PC-3 (cell line): ENCODE data around the gene TELO2. TPM values are rescaled to one million over a fixed set of nuclear protein-coding genes. Genes with fewer than 3 reads are reported as not detected.

ENCODE experiments used
- ATAC-seq: fragments of 200-7000 bp; cut with Tn5 transposase; 2 replicates; pipeline ENCODE4 v1.9.1; 2020; ENCODE audit warnings: mild to moderate bottlenecking, moderate library complexity
- BruUV-seq: library from RNA; stranded (reverse); fragments of 400-500 nt; replicated peaks from 2 replicates; lab custom pipeline; 2021; lab: Mats Ljungman, UMichigan
- CTCF ChIA-PET: fragments of 300-600 bp; sonication (Branson Sonifier 250); formaldehyde crosslinking; loops from one replicate; lab custom pipeline; 2022; ENCODE audit warnings: antibody characterized with exemption; lab: Charles Lee
- POLR2A ChIA-PET: fragments of 300-600 bp; sonication (Branson Sonifier 250); formaldehyde crosslinking; loops from one replicate; lab custom pipeline; 2022; ENCODE audit warnings: antibody characterized with exemption; ENCODE audit not compliant: unreplicated experiment; lab: Charles Lee
- DNase-seq: peaks from one replicate; pipeline ENCODE4 v3.0.0-alpha.2; 2015
- H2AFZ ChIP-seq: fragments of 300-600 bp; sonication (generic); 2 replicates; pipeline ENCODE4 v1.6.0; 2016; ENCODE audit warnings: antibody characterized with exemption, low read length
- H3F3A ChIP-seq: fragments of 300-600 bp; sonication (generic); one replicate; pipeline ENCODE4 v1.6.0; 2017; ENCODE audit warnings: antibody characterized with exemption, low read length, control low read depth, mild to moderate bottlenecking; ENCODE audit not compliant: unreplicated experiment
- H3K27ac ChIP-seq: fragments of 300-600 bp; sonication (generic); 2 replicates; pipeline ENCODE4 v1.5.1; 2016; ENCODE audit warnings: mild to moderate bottlenecking, low read length
- H3K27me3 ChIP-seq: fragments of 300-600 bp; sonication (generic); 2 replicates; pipeline ENCODE4 v1.6.1; 2016; ENCODE audit warnings: low read length, mixed read lengths
- H3K36me3 ChIP-seq: fragments of 300-600 bp; sonication (generic); 2 replicates; pipeline ENCODE4 v1.6.1; 2016; ENCODE audit warnings: low read depth, mixed run types, low read length, mixed read lengths
- H3K4me1 ChIP-seq: fragments of 300-600 bp; sonication (generic); 2 replicates; pipeline ENCODE4 v1.5.1; 2016; ENCODE audit warnings: low read length; ENCODE audit not compliant: insufficient read depth
- H3K4me2 ChIP-seq: fragments of 300-600 bp; sonication (generic); 2 replicates; pipeline ENCODE4 v1.6.0; 2016; ENCODE audit warnings: low read length
- H3K4me3 ChIP-seq: fragments of 300-600 bp; sonication (generic); 2 replicates; pipeline ENCODE4 v1.5.1; 2016; ENCODE audit warnings: mild to moderate bottlenecking, low read length, mixed read lengths
- H3K79me2 ChIP-seq: fragments of 300-600 bp; sonication (generic); 2 replicates; pipeline ENCODE4 v1.6.1; 2017; ENCODE audit warnings: low read length, mixed read lengths
- H3K9ac ChIP-seq: fragments of 300-600 bp; sonication (generic); 2 replicates; pipeline ENCODE4 v1.6.0; 2016; ENCODE audit warnings: mild to moderate bottlenecking, low read length
- H3K9me2 ChIP-seq: fragments of 300-600 bp; sonication (generic); replicated peaks from 2 replicates; pipeline ENCODE4 v1.6.1; 2016; ENCODE audit warnings: mixed run types, low read length, mixed read lengths
- H3K9me3 ChIP-seq: fragments of 300-600 bp; sonication (generic); 2 replicates; pipeline ENCODE4 v1.6.1; 2016; ENCODE audit warnings: low read length, mixed read lengths
- H4K20me1 ChIP-seq: fragments of 300-600 bp; sonication (generic); 2 replicates; pipeline ENCODE4 v1.6.1; 2016; ENCODE audit warnings: low read length, mixed read lengths
- CTCF ChIP-seq: fragments of 300-600 bp; sonication (generic); conservative IDR thresholded peaks from 2 replicates; pipeline ENCODE4 v1.5.1; 2017; ENCODE audit warnings: antibody characterized with exemption, low read depth, mild to moderate bottlenecking, low read length
- EZH2 ChIP-seq: fragments of 300-600 bp; sonication (generic); IDR thresholded peaks from one replicate; pipeline ENCODE4 v1.6.1; 2017; ENCODE audit warnings: antibody characterized with exemption, mild to moderate bottlenecking, low read length; ENCODE audit not compliant: unreplicated experiment
- EZH2phosphoT487 ChIP-seq: fragments of 300-600 bp; sonication (generic); IDR thresholded peaks from 2 replicates; pipeline ENCODE4 v1.6.1; 2018; ENCODE audit warnings: mild to moderate bottlenecking, antibody characterized with exemption, low read length, borderline replicate concordance
- intact Hi-C: fragments of 100-400 bp; cut with micrococcal nuclease; formaldehyde crosslinking; loops from 2 replicates; pipeline ENCODE4 v1.9.0; 2023
- total RNA-seq: library from RNA; depleted of rRNA; stranded (reverse); fragments of >200 nt; gene quantifications from 2 replicates; pipeline ENCODE4 v1.2.3, GENCODE V29; 2014

Gene TELO2
- total RNA-seq, 1 experiment from 2014 or later: 37.8 TPM

DNA sequence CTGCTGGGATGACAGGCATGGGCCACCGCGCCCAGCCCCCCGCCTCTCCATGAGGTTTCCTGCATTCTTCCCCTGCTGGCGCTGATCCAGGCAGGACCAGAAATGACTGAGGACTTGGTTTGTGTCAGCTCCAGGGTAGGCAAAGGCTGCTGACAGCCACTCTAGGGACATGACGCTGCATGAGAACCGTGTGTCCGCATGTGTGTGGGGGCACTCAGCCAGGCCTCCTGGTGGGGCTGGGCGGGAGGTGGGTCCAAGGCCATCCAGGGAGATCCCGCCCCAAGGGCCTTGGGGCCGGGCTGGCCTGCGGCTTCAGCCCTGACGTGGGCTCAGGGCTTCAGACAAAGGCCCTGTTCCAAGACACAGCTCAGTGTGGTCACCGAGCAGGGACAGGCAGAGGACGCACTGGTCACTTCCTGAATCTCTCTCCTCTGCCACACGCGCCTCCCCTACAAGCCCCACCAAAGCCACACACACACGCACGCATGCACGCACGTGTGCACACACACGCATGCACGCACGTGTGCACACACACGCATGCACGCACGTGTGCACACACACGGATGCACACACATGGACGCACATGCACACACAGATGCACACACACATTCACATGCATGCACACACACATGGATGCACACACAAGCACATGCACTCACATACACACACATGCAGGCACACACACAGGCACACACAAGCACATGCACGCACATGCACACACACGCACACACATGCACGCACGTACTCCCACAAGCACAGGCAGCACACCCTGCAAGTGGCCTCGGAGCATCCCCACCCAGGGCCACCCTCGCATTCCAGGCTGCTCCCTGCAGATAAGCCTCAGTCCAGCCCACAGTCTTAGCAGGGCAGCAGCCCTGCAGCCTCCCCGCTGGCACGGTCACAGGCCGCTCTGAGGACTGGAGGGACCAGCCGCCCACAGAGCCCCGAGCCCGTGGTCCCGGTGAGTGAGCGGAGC, 35.0 kb downstream of the TELO2 start:
- H3K9me3 ChIP-seq: no peaks in the 10 kb centered on the region
- no peaks in the 10 kb centered on the region for H4K20me1 ChIP-seq
- no peaks in the 10 kb centered on the region for H3K27me3 ChIP-seq
- no peaks in the 10 kb centered on the region for H3K9me2 ChIP-seq
- no peak overlapping the region for H3K27ac ChIP-seq
- DNase-seq: no peak
- TF ChIP-seq EZH2 (no peak), CTCF (no peak), EZH2phosphoT487 (no peak)
- H3K79me2 ChIP-seq: no peaks in the 10 kb centered on the region
- no peaks in the 10 kb centered on the region for H3K36me3 ChIP-seq
- POLR2A ChIA-PET: no interaction called here
- H3K4me1 ChIP-seq: no peaks in the 10 kb centered on the region
- BruUV-seq: no TSS peak
- ATAC-seq: no peak
- H3F3A ChIP-seq: no peaks in the 10 kb centered on the region
- CTCF ChIA-PET: no interaction called here
- intact Hi-C loops: no loop called here
- H3K4me3 ChIP-seq: no peak overlapping the region
- no peak overlapping the region for H3K4me2 ChIP-seq
- H2AFZ ChIP-seq: no peak overlapping the region
- H3K9ac ChIP-seq: no peak overlapping the region

DNA sequence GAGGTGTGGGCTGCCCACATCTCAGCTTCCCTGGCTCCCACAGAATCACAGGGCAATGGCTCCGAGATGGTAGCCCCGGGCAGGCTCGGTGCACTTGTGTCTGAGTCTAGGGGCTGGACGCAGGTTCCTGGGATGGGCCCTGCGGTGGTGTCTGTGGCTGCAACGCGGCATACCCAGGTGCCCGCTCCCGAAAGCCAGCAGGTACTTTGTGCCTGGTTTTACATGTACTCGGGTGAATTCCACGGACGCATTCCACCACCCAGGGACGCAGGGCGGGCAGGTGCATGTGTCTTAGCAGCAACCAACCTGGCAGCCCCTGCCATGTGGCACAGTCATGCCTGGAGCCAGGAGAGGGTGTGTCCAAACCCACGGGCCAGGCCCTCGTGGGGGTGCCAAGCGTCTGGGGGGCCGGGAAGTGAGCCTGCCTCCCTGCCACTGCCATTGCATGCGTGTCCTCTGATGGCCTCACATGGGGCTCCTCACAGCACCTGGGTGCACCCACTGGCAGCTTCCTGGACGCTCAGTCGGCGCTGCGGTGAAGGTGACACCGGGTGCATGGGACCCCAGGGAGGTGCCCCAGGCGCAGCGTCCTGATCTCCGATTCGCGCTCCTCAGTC, 35.9 kb downstream of the TELO2 start:
- intact Hi-C loops: no loop called here

More for the DNA sequence above, 35.9 kb downstream of the TELO2 start:
- DNase-seq (no peak), ATAC-seq (no peak)
- Histone ChIP-seq H3K9me3 (no peaks in the 10 kb centered on the region), H4K20me1 (no peaks in the 10 kb centered on the region), H3F3A (no peaks in the 10 kb centered on the region), H3K4me1 (no peaks in the 10 kb centered on the region), H3K36me3 (no peaks in the 10 kb centered on the region), H3K9me2 (no peaks in the 10 kb centered on the region), H3K9ac (no peak overlapping the region), H3K4me2 (no peak overlapping the region), H3K4me3 (no peak overlapping the region), H3K79me2 (no peaks in the 10 kb centered on the region), H3K27ac (no peak overlapping the region), H3K27me3 (no peaks in the 10 kb centered on the region), H2AFZ (no peak overlapping the region)
- POLR2A ChIA-PET: no interaction called here
- TF ChIP-seq CTCF (no peak), EZH2phosphoT487 (no peak), EZH2 (no peak)
- BruUV-seq: no TSS peak
- CTCF ChIA-PET: no interaction called here
